Hematopoietic multipotent progenitor cell treated with erythropoietin and hydrocortisone succinate and interleukin-3 and kit ligand, for 6 days (in vitro differentiated cells): ENCODE results near the gene TAS2R46.
"Not testable (repeated sequence)": the region's sequence is repeated elsewhere in the genome, so short reads cannot be mapped to it uniquely, and the experiment has no call there.

ENCODE experiments used
- DNase-seq: peaks from one replicate; pipeline ENCODE4 v3.0.0-alpha.2; 2015

Gene TAS2R46

GRCh38 chr12:11062194-11062593, at the start of gene TAS2R46:
TSS of gene TAS2R46 (minus strand) at chr12:11062294. CDS start at chr12:11062294, 0 bp downstream.
- not testable (repeated sequence) for DNase-seq

- DNase-seq = not testable (repeated sequence)
Observed at GRCh38 chr12:11111213-11111612, 49.1 kb upstream of the TAS2R46 start.

GRCh38 chr12:11108862-11109261, 46.8 kb upstream of the TAS2R46 start:
- no peak for DNase-seq

- DNase-seq = no peak
Observed at GRCh38 chr12:11107719-11108118, 45.6 kb upstream of the TAS2R46 start.

- no peak for DNase-seq
Observed at GRCh38 chr12:11106288-11106687, 44.2 kb upstream of the TAS2R46 start.

- no peak for DNase-seq
Observed at GRCh38 chr12:11105546-11105945, 43.5 kb upstream of the TAS2R46 start.

GRCh38 chr12:11094910-11095309, 32.8 kb upstream of the TAS2R46 start:
- not testable (repeated sequence) for DNase-seq

GRCh38 chr12:11092128-11092527, 30.0 kb upstream of the TAS2R46 start, which contains the start of gene TAS2R43:
TSS of gene TAS2R43 (minus strand) at chr12:11092313. CDS start at chr12:11092229, 84 bp downstream.
- no peak for DNase-seq

GRCh38 chr12:11089246-11089645, 27.2 kb upstream of the TAS2R46 start:
- DNase-seq = no peak

- DNase-seq = no peak
Observed at GRCh38 chr12:11085419-11085818, 23.3 kb upstream of the TAS2R46 start.

GRCh38 chr12:11081987-11082386, 19.9 kb upstream of the TAS2R46 start:
- DNase-seq = no peak

- DNase-seq = no peak
Observed at GRCh38 chr12:11078246-11078645, 16.2 kb upstream of the TAS2R46 start.

- DNase-seq = no peak
Observed at GRCh38 chr12:11075642-11076041, 13.5 kb upstream of the TAS2R46 start.

GRCh38 chr12:11071414-11071813, 9.3 kb upstream of the TAS2R46 start:
- no peak for DNase-seq

- no peak for DNase-seq
Observed at GRCh38 chr12:11070999-11071398, 8.9 kb upstream of the TAS2R46 start.

- DNase-seq = no peak
Observed at GRCh38 chr12:11069854-11070365, 7.8 kb upstream of the TAS2R46 start.

GRCh38 chr12:11067514-11067913, 5.4 kb upstream of the TAS2R46 start:
- peak; percentile 46 for DNase-seq

- no peak for DNase-seq
Observed at GRCh38 chr12:11059784-11060183, 2.3 kb downstream of the TAS2R46 start.

GRCh38 chr12:11059041-11059440, 3.1 kb downstream of the TAS2R46 start:
- DNase-seq = no peak

- no peak for DNase-seq
Observed at GRCh38 chr12:11055306-11055705, 6.8 kb downstream of the TAS2R46 start.

GRCh38 chr12:11049806-11050531, 12.1 kb downstream of the TAS2R46 start:
- DNase-seq = not testable (repeated sequence)

- not testable (repeated sequence) for DNase-seq
Observed at GRCh38 chr12:11041366-11041765, 20.7 kb downstream of the TAS2R46 start.

GRCh38 chr12:11040162-11040561, 21.9 kb downstream of the TAS2R46 start:
- no peak for DNase-seq

- DNase-seq = no peak
Observed at GRCh38 chr12:11039171-11039570, 22.9 kb downstream of the TAS2R46 start.

GRCh38 chr12:11033959-11034358, 28.1 kb downstream of the TAS2R46 start:
- not testable (repeated sequence) for DNase-seq
